B cell (primary cell): ENCODE results near the gene ATP10A. TPM values are rescaled to one million over a fixed set of nuclear protein-coding genes. Genes with fewer than 3 reads are reported as not detected.
A peak's percentile ranks its signal among the peaks of the same experiment; 100 is the strongest.

Source experiments
- ATAC-seq: fragments of 200-7000 bp; cut with Tn5 transposase; one replicate; pipeline ENCODE4 v1.10.0; 2021; ENCODE audit warnings: low read depth, mild to moderate bottlenecking, moderate number of reproducible peaks, moderate library complexity
- CTCF ChIA-PET: fragments of 350-600 bp; sonication (Branson Sonifier 250); formaldehyde crosslinking; loops from one replicate; lab custom pipeline; 2021; ENCODE audit warnings: antibody characterized with exemption, inconsistent platforms; lab: Charles Lee
- POLR2A ChIA-PET: fragments of 350-600 bp; sonication (Branson Sonifier 250); formaldehyde crosslinking; loops from one replicate; lab custom pipeline; 2021; ENCODE audit warnings: antibody characterized with exemption; lab: Charles Lee
- DNase-seq: peaks from one replicate; pipeline ENCODE4 v3.0.0; 2013
- H2AFZ ChIP-seq: 2 replicates; pipeline ENCODE4 v1.6.1; 2012; ENCODE audit warnings: mild to moderate bottlenecking, low read depth, low read length; ENCODE audit not compliant: insufficient read depth, poor library complexity, severe bottlenecking
- H3K27ac ChIP-seq, 2 donors: 1 replicate in 1 of 2; 2 replicates in 1 of 2; pipeline ENCODE4 v1.5.1; 2012 to 2013; ENCODE audit warnings: low read length in 2 of 2, mild to moderate bottlenecking in 2 of 2, moderate library complexity in 1 of 2
- H3K27me3 ChIP-seq, 4 experiments: fragments of 200-600 bp in 1 of 4; sonication (generic) in 1 of 4; replicated peaks in 1 of 4; 1 replicate in 2 of 4; 2 replicates in 2 of 4; pipeline versions ENCODE4 v1.6.1 to v1.7.0; 2013 to 2016; ENCODE audit warnings: low read length in 3 of 4, mild to moderate bottlenecking in 2 of 4, mixed read lengths in 1 of 4, moderate library complexity in 1 of 4; ENCODE audit not compliant: insufficient read depth in 4 of 4, control insufficient read depth in 3 of 4; ENCODE audit errors: control extremely low read depth in 1 of 4
- H3K36me3 ChIP-seq, 2 experiments: replicated peaks in 1 of 2; 1 replicate in 1 of 2; 2 replicates in 1 of 2; pipeline versions ENCODE4 v1.6.1 to v1.7.1; 2013; ENCODE audit warnings: low read length in 1 of 2; ENCODE audit not compliant: insufficient read depth in 2 of 2, control insufficient read depth in 1 of 2; ENCODE audit errors: control extremely low read depth in 1 of 2, extremely low read depth in 1 of 2
- H3K4me1 ChIP-seq, 2 donors: fragments of 200-600 bp in 1 of 2; sonication (generic) in 1 of 2; 1 replicate in 1 of 2; 2 replicates in 1 of 2; pipeline versions ENCODE4 v1.5.1 to v1.6.1; 2013 to 2017; ENCODE audit warnings: low read length in 2 of 2; ENCODE audit not compliant: control insufficient read depth in 2 of 2, insufficient read depth in 2 of 2
- H3K4me2 ChIP-seq: replicated peaks from 2 replicates; pipeline ENCODE3; 2012; ENCODE audit warnings: mild to moderate bottlenecking, low read depth, low read length; ENCODE audit not compliant: poor library complexity, severe bottlenecking
- H3K4me3 ChIP-seq, 5 experiments: fragments of 200-600 bp in 1 of 5; sonication (generic) in 1 of 5; 1 replicate in 3 of 5; 2 replicates in 2 of 5; pipeline versions ENCODE4 v1.5.1 to v1.7.0; 2011 to 2016; ENCODE audit warnings: low read length in 4 of 5, mild to moderate bottlenecking in 4 of 5, low read depth in 2 of 5, control low read depth in 1 of 5, moderate library complexity in 1 of 5; ENCODE audit not compliant: insufficient read depth in 1 of 5; ENCODE audit errors: control extremely low read depth in 1 of 5, extremely low read depth in 1 of 5
- H3K79me2 ChIP-seq: fragments of 200-600 bp; sonication (generic); one replicate; pipeline ENCODE4 v1.6.0; 2016; ENCODE audit warnings: low read length; ENCODE audit not compliant: control insufficient read depth, insufficient read depth
- H3K9ac ChIP-seq: fragments of 200-600 bp; sonication (generic); 2 replicates; pipeline ENCODE4 v1.6.1; 2017; ENCODE audit warnings: mild to moderate bottlenecking, low read length, moderate library complexity
- H3K9me3 ChIP-seq, 3 donors: one replicate each; pipeline versions ENCODE4 v1.6.1 to v1.7.1; 2013; ENCODE audit warnings: low read length in 2 of 3; ENCODE audit not compliant: control insufficient read depth in 2 of 3, insufficient read depth in 1 of 3; ENCODE audit errors: control extremely low read depth in 1 of 3
- H4K20me1 ChIP-seq: 2 replicates; pipeline ENCODE4 v1.6.0; 2012; ENCODE audit warnings: mild to moderate bottlenecking, low read length; ENCODE audit not compliant: insufficient read depth, control insufficient read depth, poor library complexity, severe bottlenecking
- H3K27ac Mint-ChIP-seq: one replicate; pipeline ENCODE4 v1.8.0; 2021; ENCODE audit warnings: mixed read lengths
- H3K27me3 Mint-ChIP-seq: one replicate; pipeline ENCODE4 v1.8.0; 2021; ENCODE audit warnings: mixed read lengths
- H3K4me1 Mint-ChIP-seq: one replicate; pipeline ENCODE4 v1.8.0; 2021; ENCODE audit warnings: mixed read lengths
- H3K4me3 Mint-ChIP-seq: one replicate; pipeline ENCODE4 v1.8.0; 2021; ENCODE audit warnings: mixed read lengths
- H3K9me3 Mint-ChIP-seq: one replicate; pipeline ENCODE4 v1.8.0; 2022; ENCODE audit warnings: mixed read lengths; ENCODE audit not compliant: insufficient read depth
- EZH2 ChIP-seq: IDR thresholded peaks from 2 replicates; pipeline ENCODE4 v1.6.1; 2012; ENCODE audit warnings: borderline replicate concordance, low read depth, mild to moderate bottlenecking, moderate library complexity, low read length; ENCODE audit not compliant: insufficient read depth, poor library complexity, severe bottlenecking
- WGBS: methylation state at CpG from one replicate; pipeline ENCODE4 v1.1.5; 2013; ENCODE audit warnings: missing lambda C conversion rate; ENCODE audit not compliant: insufficient coverage; 5-methylcytosine and 5-hydroxymethylcytosine counted together
- intact Hi-C: fragments of 100-400 bp; cut with micrococcal nuclease; formaldehyde crosslinking; loops from one replicate; pipeline ENCODE4 v1.10.0; 2022
- polyA plus RNA-seq: library from polyadenylated mRNA; depleted of rRNA; stranded (reverse); fragments of >200 nt; gene quantifications from 2 replicates; pipeline ENCODE4 v1.2.3, GENCODE V29; 2012
- total RNA-seq, 2 donors: library from RNA; stranded (reverse); fragments of 120-200 nt in 1 of 2; gene quantifications; 1 replicate in 1 of 2; 2 replicates in 1 of 2; pipeline versions ENCODE4 v1.2.3 to v1.2.4, GENCODE V29; 2013 to 2022
- TF ChIP-seq, protein P1 (sequence below): fragments of 200-600 bp; IDR thresholded peaks from one replicate; pipeline ENCODE4 v1.8.0; 2022; ENCODE audit warnings: antibody characterized with exemption, mild to moderate bottlenecking

ATP10A gene
- total and polyA plus RNA-seq, 2 donors (not counting 1 experiment from before 2014, with no cell fraction given): 0.21 to 0.22 TPM

DNA sequence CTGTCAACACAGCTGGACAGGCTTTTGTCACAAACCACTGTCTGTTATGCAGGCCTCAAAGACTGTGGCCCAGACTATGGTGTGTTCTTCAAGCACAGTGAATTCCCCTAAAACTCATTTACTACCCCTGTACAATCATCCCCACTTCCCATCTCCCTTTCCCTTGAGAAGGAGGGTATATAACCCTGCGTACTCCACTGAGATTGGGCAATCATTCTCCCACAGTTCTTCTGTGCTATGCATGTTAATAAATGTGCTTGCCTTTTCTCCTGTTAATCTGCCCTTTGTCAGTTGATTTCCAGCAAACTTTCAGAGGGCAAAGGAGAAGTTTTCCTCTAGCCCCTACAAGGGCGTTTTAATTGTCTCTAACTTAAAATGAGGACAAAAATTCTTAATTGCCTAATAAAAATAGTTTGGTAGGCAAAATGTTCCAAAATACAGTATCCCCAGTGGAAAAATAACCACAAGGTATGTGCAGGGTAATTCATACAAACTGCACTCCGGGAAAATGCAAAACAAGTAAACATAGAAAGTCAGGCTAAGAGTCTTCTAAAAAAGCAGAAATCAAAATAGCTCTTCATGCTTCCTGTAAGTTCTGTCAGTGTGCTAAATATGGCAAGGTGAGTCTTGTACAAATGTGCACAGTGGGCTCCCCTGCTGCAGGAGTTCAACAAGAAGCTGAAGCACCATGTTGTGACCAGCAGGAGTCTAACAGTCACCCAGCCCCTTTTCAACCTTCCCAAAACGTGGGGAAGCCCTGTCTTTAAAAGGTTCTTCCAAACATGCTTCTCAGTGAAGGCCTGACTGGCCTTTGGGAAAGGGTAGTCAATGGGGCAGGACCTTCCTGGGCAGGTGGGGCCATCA, 10.2 kb downstream of the ATP10A start:
- Histone ChIP-seq H3K9ac (peak overlapping the region; percentile 7), H3K4me3 (peak overlapping the region in 1 of 5 experiments; percentile 8), H3K4me1 (peaks cover 37 to 39% of the 10 kb centered on the region in 2 donors), H3K27me3 (no peaks in the 10 kb centered on the region), H3K79me2 (no peaks in the 10 kb centered on the region), H3K4me2 (peak overlapping the region; percentile 50), H4K20me1 (no peaks in the 10 kb centered on the region), H3K27ac (no peak overlapping the region), H3K36me3 (no peaks in the 10 kb centered on the region), H2AFZ (peak overlapping the region; percentile 35), H3K9me3 (no peaks in the 10 kb centered on the region)
- Mint-ChIP-seq H3K4me1 (peaks cover 45% of the 10 kb centered on the region), H3K9me3 (no peaks in the 10 kb centered on the region), H3K27ac (peak overlapping the region; percentile 16), H3K4me3 (peak overlapping the region; percentile 42), H3K27me3 (peaks cover 9% of the 10 kb centered on the region)
- no CpG with 5 or more reads among the region's 4 CpGs for WGBS
- intact Hi-C loops: no loop called here
- POLR2A ChIA-PET: no interaction called here
- DNase-seq: peak; percentile 28
- ATAC-seq: no peak
- TF ChIP-seq, protein P1, sequence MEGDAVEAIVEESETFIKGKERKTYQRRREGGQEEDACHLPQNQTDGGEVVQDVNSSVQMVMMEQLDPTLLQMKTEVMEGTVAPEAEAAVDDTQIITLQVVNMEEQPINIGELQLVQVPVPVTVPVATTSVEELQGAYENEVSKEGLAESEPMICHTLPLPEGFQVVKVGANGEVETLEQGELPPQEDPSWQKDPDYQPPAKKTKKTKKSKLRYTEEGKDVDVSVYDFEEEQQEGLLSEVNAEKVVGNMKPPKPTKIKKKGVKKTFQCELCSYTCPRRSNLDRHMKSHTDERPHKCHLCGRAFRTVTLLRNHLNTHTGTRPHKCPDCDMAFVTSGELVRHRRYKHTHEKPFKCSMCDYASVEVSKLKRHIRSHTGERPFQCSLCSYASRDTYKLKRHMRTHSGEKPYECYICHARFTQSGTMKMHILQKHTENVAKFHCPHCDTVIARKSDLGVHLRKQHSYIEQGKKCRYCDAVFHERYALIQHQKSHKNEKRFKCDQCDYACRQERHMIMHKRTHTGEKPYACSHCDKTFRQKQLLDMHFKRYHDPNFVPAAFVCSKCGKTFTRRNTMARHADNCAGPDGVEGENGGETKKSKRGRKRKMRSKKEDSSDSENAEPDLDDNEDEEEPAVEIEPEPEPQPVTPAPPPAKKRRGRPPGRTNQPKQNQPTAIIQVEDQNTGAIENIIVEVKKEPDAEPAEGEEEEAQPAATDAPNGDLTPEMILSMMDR: no peak
- TF ChIP-seq EZH2: no peak
- CTCF ChIA-PET: no interaction called here

DNA sequence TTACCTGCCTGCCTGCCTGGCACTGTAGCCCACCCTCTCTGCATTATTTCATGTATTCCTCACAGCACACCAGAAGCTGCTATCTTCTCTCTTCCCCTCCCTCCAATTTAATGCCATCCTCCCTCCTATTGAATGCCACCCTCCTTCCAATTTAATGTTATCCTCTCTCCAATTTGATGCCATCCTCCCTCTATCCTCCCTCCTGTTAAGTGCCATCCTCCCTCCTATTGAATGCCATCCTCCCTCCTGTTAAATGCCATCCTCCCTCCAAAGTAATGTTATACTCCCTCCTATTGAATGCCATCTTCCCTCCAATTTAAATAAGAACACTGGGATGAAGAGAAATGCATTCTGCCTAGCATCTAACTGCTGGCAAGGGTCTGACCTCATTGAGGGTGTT, 11.1 kb downstream of the ATP10A start:
- no peak overlapping the region for H3K27ac Mint-ChIP-seq
- no peak for DNase-seq
- no peaks in the 10 kb centered on the region for H3K9me3 ChIP-seq
- no peak overlapping the region for H3K27ac ChIP-seq
- peak overlapping the region; percentile 18 for H3K4me3 Mint-ChIP-seq
- intact Hi-C loops: no loop called here
- no peaks in the 10 kb centered on the region for H3K79me2 ChIP-seq
- no peaks in the 10 kb centered on the region for H3K9me3 Mint-ChIP-seq
- H3K4me2 ChIP-seq: peak overlapping the region; percentile 50
- no peak overlapping the region for H3K9ac ChIP-seq
- peaks cover 3% of the 10 kb centered on the region for H3K27me3 Mint-ChIP-seq
- TF ChIP-seq EZH2: no peak
- TF ChIP-seq, protein P1: no peak
- H3K27me3 ChIP-seq: no peaks in the 10 kb centered on the region
- POLR2A ChIA-PET: no interaction called here
- H4K20me1 ChIP-seq: no peaks in the 10 kb centered on the region
- H3K4me1 Mint-ChIP-seq: peaks cover 47% of the 10 kb centered on the region
- no peaks in the 10 kb centered on the region for H3K36me3 ChIP-seq
- H2AFZ ChIP-seq: no peak overlapping the region
- peaks cover 37 to 39% of the 10 kb centered on the region in 2 donors for H3K4me1 ChIP-seq
- CTCF ChIA-PET: no interaction called here
- ATAC-seq: no peak
- no peak overlapping the region for H3K4me3 ChIP-seq
